HG03354 (cell line): Measurements from ENCODE around the gene APOC3.
"Not testable (repeated sequence)": the region's sequence is repeated elsewhere in the genome, so short reads cannot be mapped to it uniquely, and the experiment has no call there.

ENCODE experiments used
- ATAC-seq: cut with Tn5 transposase; IDR thresholded peaks from one replicate; pipeline ENCODE4 v1.9.1; 2021; ENCODE audit warnings: mild to moderate bottlenecking; ENCODE audit not compliant: unreplicated experiment, poor library complexity, severe bottlenecking

APOC3 gene

DNA sequence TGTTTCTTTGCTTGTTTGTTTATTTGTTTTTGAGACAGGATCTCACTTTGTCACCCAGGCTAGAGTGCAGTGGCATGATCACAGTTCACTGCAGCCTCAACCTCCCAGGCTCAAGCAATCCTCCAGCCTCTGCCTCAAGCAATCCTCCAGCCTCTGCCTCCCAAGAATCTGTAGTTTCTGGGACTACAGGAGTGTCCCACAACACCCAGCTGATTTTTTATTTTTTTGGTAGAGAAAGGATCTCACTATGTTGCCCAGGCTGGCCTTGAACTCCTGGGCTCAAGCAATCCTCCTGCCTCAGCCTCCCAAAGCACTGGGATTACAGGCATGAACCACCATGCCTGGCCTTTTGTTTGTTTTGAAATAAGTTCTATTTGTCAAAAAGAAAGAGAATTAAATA, 28.0 kb upstream of the APOC3 start:
- ATAC-seq = not testable (repeated sequence)

- ATAC-seq = no peak
These were observed 25.7 kb upstream of the APOC3 start for GRCh38 chr11:116804001-116804400.

GRCh38 chr11:116807601-116808261, 22.0 kb upstream of the APOC3 start:
- no peak for ATAC-seq

DNA sequence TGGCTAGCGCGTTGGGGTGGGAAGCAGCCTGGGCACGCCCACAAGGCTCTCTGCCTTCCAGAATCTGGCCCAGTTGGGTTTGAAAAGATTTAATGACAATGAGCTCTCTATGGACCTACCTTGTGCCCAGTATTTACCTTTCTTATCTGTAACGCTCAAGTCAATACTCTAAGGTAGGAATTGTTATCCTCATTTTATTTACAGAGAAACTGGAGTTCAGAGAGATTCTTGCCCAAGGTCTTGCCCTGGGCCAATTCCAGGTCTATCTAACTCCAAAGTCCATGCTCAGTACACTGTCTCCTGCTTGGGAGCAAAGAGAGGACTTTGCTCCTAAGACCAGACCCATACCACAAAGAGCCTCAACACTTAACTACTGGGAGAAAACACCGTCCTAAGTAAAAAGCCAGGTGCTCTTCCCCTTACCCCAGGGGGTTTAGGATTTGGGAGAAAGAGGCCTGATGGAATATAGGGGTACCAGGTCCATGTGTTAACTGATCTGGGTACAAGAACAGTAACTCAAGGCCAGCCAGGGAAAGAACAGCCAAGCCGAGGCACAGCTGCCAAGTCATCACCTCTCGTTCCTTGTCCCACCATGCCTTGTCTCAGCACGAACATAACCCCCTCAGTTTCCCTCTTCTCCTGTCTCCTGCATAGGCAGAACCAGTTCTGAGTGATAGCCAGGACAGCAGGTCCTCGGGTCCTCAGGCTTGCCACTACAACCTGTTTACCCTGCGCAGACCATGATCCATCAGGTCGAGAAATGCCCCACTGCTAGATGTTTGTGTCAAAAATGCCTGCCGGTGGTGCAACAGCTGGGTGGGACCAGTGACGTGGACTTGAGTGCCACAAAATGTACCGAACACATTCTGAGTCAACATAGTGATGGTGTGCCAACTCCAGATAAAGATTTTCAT, 21.2 kb upstream of the APOC3 start:
- no peak for ATAC-seq

DNA sequence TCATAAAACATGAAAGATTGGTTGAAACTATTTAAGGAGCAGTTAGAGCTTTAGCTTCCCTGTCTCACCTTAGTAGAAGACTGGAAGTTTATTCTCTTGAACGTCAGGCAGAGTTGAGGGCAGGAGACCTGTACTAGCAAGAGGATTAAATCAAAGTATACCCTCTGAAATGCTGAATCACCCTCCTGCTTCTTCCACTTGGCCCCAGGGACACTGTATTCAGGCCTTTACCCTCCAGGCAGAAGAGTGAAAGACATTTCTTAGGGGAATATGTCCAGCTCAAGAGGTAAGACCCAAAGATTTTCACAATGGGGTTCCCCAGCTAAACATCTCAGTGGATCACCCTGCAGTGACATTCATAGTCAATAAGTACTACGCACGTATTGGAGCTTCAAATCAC, 18.5 kb upstream of the APOC3 start:
- no peak for ATAC-seq

DNA sequence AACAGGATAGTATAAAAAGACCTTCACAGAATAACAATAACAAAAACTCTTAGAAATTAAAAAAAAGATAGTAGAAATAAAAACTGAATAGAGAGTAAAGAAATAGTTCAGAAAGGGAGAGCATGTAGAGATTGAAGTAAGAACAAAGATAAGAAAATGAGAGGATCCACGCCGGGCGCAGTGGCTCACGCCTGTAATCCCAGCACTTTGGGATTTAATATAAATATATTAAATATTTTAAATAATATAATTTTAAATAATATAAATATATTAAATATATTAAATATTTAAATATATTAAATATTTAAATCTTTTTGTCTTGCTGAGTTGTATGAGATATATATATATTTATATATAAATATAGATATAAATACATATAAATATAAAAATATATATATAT, 17.6 kb upstream of the APOC3 start:
- no peak for ATAC-seq

DNA sequence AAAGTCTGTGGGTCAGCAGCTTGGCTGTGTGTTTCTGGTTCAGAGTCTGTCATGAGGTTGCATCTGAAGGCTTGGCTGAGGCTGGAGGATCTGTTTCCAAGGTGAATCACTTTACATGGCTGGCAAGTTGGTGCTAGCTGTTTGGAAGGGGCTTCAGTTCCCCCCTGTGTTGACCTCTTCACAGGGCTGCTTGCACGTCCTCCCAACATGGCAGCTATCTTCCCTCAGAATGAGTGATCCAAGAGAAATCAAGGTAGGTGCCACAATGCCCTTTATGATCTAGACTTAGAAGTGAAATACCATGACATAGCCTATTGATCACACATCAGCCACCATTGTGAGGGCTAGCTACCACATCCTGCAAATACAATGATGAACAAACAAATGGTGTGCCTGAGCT, 16.5 kb upstream of the APOC3 start:
- ATAC-seq = no peak

- no peak for ATAC-seq
These were observed 15.8 kb upstream of the APOC3 start for GRCh38 chr11:116813781-116814471.

DNA sequence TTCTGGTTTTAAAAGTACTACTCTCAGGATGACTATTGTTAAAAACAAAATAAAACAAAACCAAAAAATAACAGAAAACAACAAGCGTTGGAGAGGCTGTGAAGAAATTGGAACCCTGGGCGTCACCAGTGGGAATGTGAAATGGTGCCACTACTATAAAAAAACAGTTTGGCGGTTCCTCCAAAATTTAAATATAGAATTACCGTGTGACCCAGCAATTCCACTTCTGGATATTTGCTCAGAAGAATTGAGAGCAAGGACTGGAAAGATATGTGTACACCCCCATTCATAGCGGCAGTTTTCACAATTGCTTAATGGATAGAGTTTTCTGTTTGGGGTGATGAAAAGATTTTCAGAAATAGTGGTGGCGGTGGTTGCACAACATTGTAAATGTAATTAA, 15.2 kb upstream of the APOC3 start:
- no peak for ATAC-seq

DNA sequence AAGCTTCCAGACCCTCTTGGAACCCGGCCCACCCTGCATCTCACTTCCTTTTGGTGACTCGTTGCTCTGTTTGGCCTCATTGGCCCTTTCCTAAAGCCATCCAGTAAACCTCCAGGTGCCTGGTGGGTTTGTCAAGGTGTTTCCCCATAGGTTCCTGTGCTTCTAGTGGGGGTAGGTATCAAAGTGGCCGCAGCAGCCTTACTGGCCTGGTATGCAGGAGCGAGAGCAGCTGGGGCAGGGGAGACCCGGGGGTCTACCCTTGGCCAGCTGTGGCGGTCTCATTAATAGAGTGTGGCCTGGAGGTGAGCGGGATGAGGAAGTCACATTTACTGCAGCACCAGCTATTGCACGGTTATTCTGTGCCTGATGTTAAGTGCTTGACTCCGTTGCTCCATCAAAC, 10.7 kb upstream of the APOC3 start:
- no peak for ATAC-seq

GRCh38 chr11:116821050-116821918, 8.4 kb upstream of the APOC3 start:
- ATAC-seq = no peak

GRCh38 chr11:116822575-116822974, 7.1 kb upstream of the APOC3 start:
- no peak for ATAC-seq

DNA sequence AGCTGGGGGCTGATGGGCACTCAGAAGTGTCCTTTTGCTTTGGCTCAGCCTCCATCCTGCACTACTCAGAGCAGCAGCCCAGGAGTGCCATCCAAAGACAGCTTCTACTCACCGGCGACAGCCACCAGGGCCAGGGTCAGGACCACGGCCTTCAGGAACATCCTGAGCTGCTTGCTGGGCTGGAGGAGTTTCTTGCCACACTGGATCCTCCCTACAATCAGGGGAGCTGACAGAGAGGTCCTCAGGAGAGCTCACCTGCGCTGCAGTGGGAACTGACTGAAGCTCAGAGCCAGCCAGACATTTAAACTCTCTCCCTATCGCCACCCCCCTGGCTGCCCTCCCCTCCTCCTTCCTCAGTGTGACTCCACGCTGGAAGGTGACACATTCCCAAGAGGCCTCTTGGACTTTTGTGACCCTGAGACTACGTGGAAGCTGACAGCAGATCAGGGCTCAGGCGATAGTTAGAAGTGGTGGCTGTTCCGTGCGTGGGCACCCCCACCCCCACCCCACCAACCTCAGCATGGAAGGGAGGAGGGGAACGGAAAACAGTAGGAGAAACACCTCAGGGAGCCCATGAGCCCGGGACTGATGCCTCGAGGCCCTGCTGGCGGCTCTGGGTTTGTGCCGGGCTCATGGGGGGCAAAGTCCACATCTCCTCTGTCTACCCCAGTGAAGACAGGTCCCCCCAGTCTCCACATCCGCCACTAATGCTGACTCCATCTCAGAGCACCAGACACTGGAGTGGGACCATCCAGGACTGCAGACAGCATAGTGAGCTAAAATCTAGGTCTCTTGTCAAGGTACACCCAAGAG, 6.5 kb upstream of the APOC3 start, which contains the start of gene APOA4:
APOA4 (minus strand) TSS at position 274 of the 813 bp plus-strand sequence; CDS start at position 161, 113 bp downstream.
- ATAC-seq = no peak

DNA sequence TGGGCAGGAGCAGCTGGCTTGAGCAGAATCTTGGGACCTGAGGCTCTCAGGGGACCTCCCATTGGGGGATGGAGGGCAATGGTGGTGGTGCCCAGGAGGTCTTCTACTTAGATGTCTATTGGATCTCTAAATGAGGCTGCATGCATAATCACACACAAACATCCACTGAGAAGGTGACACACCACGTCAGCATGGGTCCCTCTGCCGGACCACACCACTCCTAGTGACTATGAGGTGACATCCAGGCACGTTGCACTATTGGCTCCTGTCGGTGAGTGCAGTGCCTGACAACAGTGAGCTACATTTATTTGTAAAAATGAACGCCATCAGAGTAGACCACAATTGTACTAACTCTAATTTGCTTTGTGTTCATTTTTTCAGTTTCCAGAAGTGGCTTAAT, 4.3 kb upstream of the APOC3 start:
- no peak for ATAC-seq

DNA sequence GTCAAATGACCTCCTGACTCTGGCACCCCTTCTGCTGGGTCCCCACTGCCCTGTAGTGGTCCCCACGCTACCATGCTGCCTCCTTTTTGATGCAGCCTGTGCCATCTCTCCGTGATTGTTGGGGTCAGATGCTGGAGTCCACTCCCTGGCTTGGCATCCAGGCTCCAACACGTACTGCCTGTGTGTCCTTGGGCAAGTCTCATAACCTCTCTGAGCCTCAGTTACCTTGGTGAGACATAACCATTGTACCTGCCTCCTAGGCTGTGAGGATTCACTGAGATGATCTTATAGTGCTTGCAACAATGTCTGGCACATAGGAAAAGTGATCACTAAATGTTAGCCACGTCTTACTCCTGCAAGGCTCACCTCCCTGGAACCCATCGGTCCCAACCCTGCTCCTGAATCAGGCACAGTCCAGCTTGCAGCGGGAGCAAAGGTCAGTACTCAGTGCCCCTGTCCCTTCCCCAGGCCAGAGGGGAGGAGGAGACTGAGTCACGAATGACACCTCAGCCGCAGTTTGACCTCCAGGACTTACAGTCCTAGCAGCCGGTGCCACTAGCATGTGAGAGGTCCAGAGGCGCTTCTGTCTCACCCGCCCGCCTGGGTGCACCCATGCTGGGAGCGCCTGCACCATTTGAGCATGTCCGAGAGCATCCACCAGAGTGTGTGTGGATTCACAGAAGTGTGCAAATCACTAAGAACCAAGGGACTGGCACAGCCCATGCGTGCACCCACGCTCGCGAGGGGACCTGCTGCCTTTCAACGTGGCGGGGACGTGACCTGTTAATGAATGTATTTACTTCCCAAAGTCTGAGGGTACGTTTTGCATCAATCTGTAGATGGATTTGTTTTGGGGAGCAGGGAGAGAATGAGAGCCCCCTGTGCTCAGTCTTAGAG, 3.6 kb upstream of the APOC3 start:
- ATAC-seq = no peak

- no peak for ATAC-seq
These were observed 2.8 kb upstream of the APOC3 start for GRCh38 chr11:116826751-116827431.

GRCh38 chr11:116827461-116827860, 2.2 kb upstream of the APOC3 start:
- ATAC-seq = no peak
